HepG2 (cell line): ENCODE data around the gene PLIN5. TPM values are rescaled to one million over a fixed set of nuclear protein-coding genes. Genes with fewer than 3 reads are reported as not detected.

Source experiments
- ARNTL ChIP-seq: sonication (generic); formaldehyde crosslinking; IDR thresholded peaks from 2 replicates; pipeline ENCODE4 v1.4.0; 2020; ENCODE audit warnings: mild to moderate bottlenecking, missing genetic modification reagents
- ATF2 ChIP-seq: sonication (generic); formaldehyde crosslinking; IDR thresholded peaks from 2 replicates; pipeline ENCODE4 v1.4.0; 2020; ENCODE audit warnings: missing genetic modification reagents
- CAMTA2 ChIP-seq: sonication (generic); formaldehyde crosslinking; IDR thresholded peaks from 2 replicates; pipeline ENCODE4 v1.4.0; 2020; ENCODE audit warnings: mild to moderate bottlenecking, missing genetic modification reagents, borderline replicate concordance
- ETV6 ChIP-seq: sonication (generic); formaldehyde crosslinking; conservative IDR thresholded peaks from 2 replicates; pipeline ENCODE4 v1.4.0; 2020; ENCODE audit warnings: missing genetic modification reagents
- FOXK2 ChIP-seq: fragments of 450-650 bp; IDR thresholded peaks from 2 replicates; pipeline ENCODE4 v1.6.1; 2016
- HHEX ChIP-seq: IDR thresholded peaks from 2 replicates; pipeline ENCODE4 v1.6.1; 2016; ENCODE audit warnings: control low read depth
- LCORL ChIP-seq, 2 experiments: fragments of 450-650 bp in 1 of 2; sonication (generic) in 1 of 2; formaldehyde crosslinking in 1 of 2; IDR thresholded peaks; 2 replicates each; pipeline versions ENCODE4 v1.5.0 to v1.6.1; 2017 to 2020; ENCODE audit warnings: antibody characterized with exemption in 1 of 2, missing genetic modification reagents in 1 of 2
- MLXIP ChIP-seq: sonication (generic); formaldehyde crosslinking; IDR thresholded peaks from 2 replicates; pipeline ENCODE4 v1.9.0; 2021; ENCODE audit warnings: missing genetic modification reagents, borderline replicate concordance
- MYC ChIP-seq: sonication (generic); formaldehyde crosslinking; IDR thresholded peaks from 2 replicates; pipeline ENCODE4 v1.9.0; 2021; ENCODE audit warnings: missing genetic modification reagents, borderline replicate concordance
- PHF8 ChIP-seq: sonication (generic); formaldehyde crosslinking; IDR thresholded peaks from 2 replicates; pipeline ENCODE4 v1.5.0; 2020; ENCODE audit warnings: missing genetic modification reagents
- PRDM4 ChIP-seq: sonication (generic); formaldehyde crosslinking; IDR thresholded peaks from 2 replicates; pipeline ENCODE4 v1.9.0; 2021; ENCODE audit warnings: missing genetic modification reagents, borderline replicate concordance
- SMAD3 ChIP-seq: sonication (generic); formaldehyde crosslinking; IDR thresholded peaks from 2 replicates; pipeline ENCODE4 v1.4.0; 2020; ENCODE audit warnings: missing genetic modification reagents
- THYN1 ChIP-seq: sonication (generic); formaldehyde crosslinking; IDR thresholded peaks from 2 replicates; pipeline ENCODE4 v1.8.1; 2023; ENCODE audit warnings: low read depth, mild to moderate bottlenecking, moderate library complexity, missing genetic modification reagents, borderline replicate concordance
- ZNF256 ChIP-seq: sonication (generic); formaldehyde crosslinking; conservative IDR thresholded peaks from 2 replicates; pipeline ENCODE4 v1.4.0; 2020; ENCODE audit warnings: missing genetic modification reagents
- ZNF431 ChIP-seq: sonication (generic); formaldehyde crosslinking; IDR thresholded peaks from 2 replicates; pipeline ENCODE4 v1.9.0; 2022; ENCODE audit warnings: missing genetic modification reagents, low read depth, mild to moderate bottlenecking, borderline replicate concordance
- ZNF589 ChIP-seq: sonication (generic); formaldehyde crosslinking; conservative IDR thresholded peaks from 2 replicates; pipeline ENCODE4 v1.8.0; 2022; ENCODE audit warnings: mild to moderate bottlenecking, moderate library complexity, missing genetic modification reagents
- ZNF781 ChIP-seq: sonication (generic); formaldehyde crosslinking; IDR thresholded peaks from 2 replicates; pipeline ENCODE4 v1.5.1; 2020; ENCODE audit warnings: borderline replicate concordance, mild to moderate bottlenecking, missing genetic modification reagents; ENCODE audit errors: not compliant biosample characterization
- polyA plus RNA-seq, 8 experiments: library from polyadenylated mRNA; depleted of rRNA in 3 of 8; stranded (reverse) in 7 of 8; unstranded in 1 of 8; fragments of >200 nt; fragmentation: Illumina TruSeq in 4 of 8; extraction: Trizol in 4 of 8; gene quantifications; 2 replicates each; pipeline versions ENCODE4 v1.2.1 to v1.2.3, GENCODE V29; 2011 to 2016; ENCODE audit warnings: low read depth in 4 of 8, missing spikeins in 1 of 8, mixed read lengths in 1 of 8; ENCODE audit not compliant: insufficient read depth in 1 of 8
- total RNA-seq, 5 experiments: library from RNA; depleted of rRNA; stranded (reverse); fragments of >200 nt; fragmentation: Illumina TruSeq; extraction: Trizol; gene quantifications; 2 replicates each; pipeline ENCODE4 v1.2.3, GENCODE V29; 2016; ENCODE audit warnings: low read depth in 1 of 5
- TF ChIP-seq, protein P1 (sequence below): IDR thresholded peaks from 2 replicates; pipeline ENCODE4 v1.6.1; 2018; ENCODE audit warnings: missing genetic modification reagents, mild to moderate bottlenecking, missing compliant biosample characterization
- TF ChIP-seq, protein P2 (sequence below): sonication (generic); formaldehyde crosslinking; IDR thresholded peaks from 2 replicates; pipeline ENCODE4 v1.8.1; 2023; ENCODE audit warnings: mild to moderate bottlenecking, missing genetic modification reagents
- TF ChIP-seq, protein P3 (sequence below): sonication (generic); formaldehyde crosslinking; IDR thresholded peaks from 2 replicates; pipeline ENCODE4 v1.8.0; 2022; ENCODE audit warnings: mild to moderate bottlenecking, missing genetic modification reagents, moderate library complexity

PLIN5 gene
- total and polyA plus RNA-seq, 2 of the 13 experiments (the other 11 are each of a cell fraction or from before 2014, with no cell fraction given), result 1.8 to 4.8 TPM

- no peak for TF ChIP-seq PRDM4 (CRISPR knock-in tag)
- TF ChIP-seq, protein P1, sequence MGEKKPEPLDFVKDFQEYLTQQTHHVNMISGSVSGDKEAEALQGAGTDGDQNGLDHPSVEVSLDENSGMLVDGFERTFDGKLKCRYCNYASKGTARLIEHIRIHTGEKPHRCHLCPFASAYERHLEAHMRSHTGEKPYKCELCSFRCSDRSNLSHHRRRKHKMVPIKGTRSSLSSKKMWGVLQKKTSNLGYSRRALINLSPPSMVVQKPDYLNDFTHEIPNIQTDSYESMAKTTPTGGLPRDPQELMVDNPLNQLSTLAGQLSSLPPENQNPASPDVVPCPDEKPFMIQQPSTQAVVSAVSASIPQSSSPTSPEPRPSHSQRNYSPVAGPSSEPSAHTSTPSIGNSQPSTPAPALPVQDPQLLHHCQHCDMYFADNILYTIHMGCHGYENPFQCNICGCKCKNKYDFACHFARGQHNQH (CRISPR knock-in tag), result no peak
- TF ChIP-seq SMAD3 (CRISPR knock-in tag), result no peak
- TF ChIP-seq ZNF256 (CRISPR knock-in tag), result no peak
- TF ChIP-seq, protein P2, sequence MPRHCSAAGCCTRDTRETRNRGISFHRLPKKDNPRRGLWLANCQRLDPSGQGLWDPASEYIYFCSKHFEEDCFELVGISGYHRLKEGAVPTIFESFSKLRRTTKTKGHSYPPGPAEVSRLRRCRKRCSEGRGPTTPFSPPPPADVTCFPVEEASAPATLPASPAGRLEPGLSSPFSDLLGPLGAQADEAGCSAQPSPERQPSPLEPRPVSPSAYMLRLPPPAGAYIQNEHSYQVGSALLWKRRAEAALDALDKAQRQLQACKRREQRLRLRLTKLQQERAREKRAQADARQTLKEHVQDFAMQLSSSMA (CRISPR knock-in tag), result no peak
- TF ChIP-seq LCORL (IDR thresholded peaks at IDR 0.05), result no peak
- TF ChIP-seq LCORL (CRISPR knock-in tag; IDR thresholded peaks at IDR 0.05), result peak; percentile 36; the same call in 1 of the 2 replicates
- no peak for TF ChIP-seq CAMTA2 (CRISPR knock-in tag)
- no peak for TF ChIP-seq HHEX
- no peak for TF ChIP-seq ETV6
- TF ChIP-seq, protein P3, sequence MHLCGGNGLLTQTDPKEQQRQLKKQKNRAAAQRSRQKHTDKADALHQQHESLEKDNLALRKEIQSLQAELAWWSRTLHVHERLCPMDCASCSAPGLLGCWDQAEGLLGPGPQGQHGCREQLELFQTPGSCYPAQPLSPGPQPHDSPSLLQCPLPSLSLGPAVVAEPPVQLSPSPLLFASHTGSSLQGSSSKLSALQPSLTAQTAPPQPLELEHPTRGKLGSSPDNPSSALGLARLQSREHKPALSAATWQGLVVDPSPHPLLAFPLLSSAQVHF (CRISPR knock-in tag), result no peak
- TF ChIP-seq MYC, result peak; percentile 26; the same call in 1 of the 2 replicates
- no peak for TF ChIP-seq PHF8 (CRISPR knock-in tag)
- no peak for TF ChIP-seq ZNF431 (CRISPR knock-in tag)
- TF ChIP-seq MLXIP (CRISPR knock-in tag), result no peak
- no peak for TF ChIP-seq FOXK2
- TF ChIP-seq ARNTL (CRISPR knock-in tag), result no peak
- TF ChIP-seq THYN1, result no peak
- no peak for TF ChIP-seq ZNF781 (CRISPR knock-in tag)
- TF ChIP-seq ATF2 (CRISPR knock-in tag), result 0 out of 2 replicates have a peak, but pooled peaks have one; percentile 30
- TF ChIP-seq ZNF589, result no peak
These were observed 6.2 kb upstream of the PLIN5 start (continued) for GRCh38 chr19:4541114-4541805.
